ENCODE measurements around the gene PTBP3.

- TF ChIP-seq CTCF (IDR thresholded peaks at IDR 0.05; ENCODE audit: insufficient read depth, low read depth, low read length) (no peak), EZH2 (IDR thresholded peaks at IDR 0.05; ENCODE audit: insufficient read depth, low read length) (no peak)
These were observed 114.5 kb downstream of the PTBP3 start for GRCh38 chr9:112218908-112219307.

Measured in astrocyte (in vitro differentiated cells and primary cell).